22Rv1 (cell line): ENCODE data around the gene CYSTM1.

ENCODE experiments used
- CTCF ChIP-seq: fragments of 450-650 bp; IDR thresholded peaks from 2 replicates; pipeline ENCODE4 v1.5.1; 2017; ENCODE audit warnings: mild to moderate bottlenecking
- ZFX ChIP-seq: fragments of 450-650 bp; IDR thresholded peaks from 2 replicates; pipeline ENCODE4 v1.6.1; 2017; ENCODE audit warnings: antibody characterized with exemption, borderline replicate concordance

GRCh38 chr5:140259500-140259899, 84.5 kb downstream of the CYSTM1 start:
- TF ChIP-seq CTCF (no peak), ZFX (no peak)
